Head of caudate nucleus (tissue), 42 donors: ENCODE results near the gene PHYH.

ENCODE experiments used
- DNase-seq, 42 donors: peaks; one replicate each; pipeline versions ENCODE4 v3.0.0 to v3.0.0-alpha.2; 2020 to 2021; ENCODE audit warnings: mixed read lengths in 7 of 42
- intact Hi-C: fragments of 100-400 bp; cut with DNase I; formaldehyde crosslinking; loops from one replicate; pipeline ENCODE4 v1.15.0; 2022

The PHYH gene

GRCh38 chr10:13328126-13328525, 28.3 kb upstream of the PHYH start:
- intact Hi-C loops: no loop called here
- DNase-seq: no peak

- no peak for DNase-seq
- intact Hi-C loops: no loop called here
Observed at GRCh38 chr10:13327534-13327933, 27.7 kb upstream of the PHYH start.

DNA sequence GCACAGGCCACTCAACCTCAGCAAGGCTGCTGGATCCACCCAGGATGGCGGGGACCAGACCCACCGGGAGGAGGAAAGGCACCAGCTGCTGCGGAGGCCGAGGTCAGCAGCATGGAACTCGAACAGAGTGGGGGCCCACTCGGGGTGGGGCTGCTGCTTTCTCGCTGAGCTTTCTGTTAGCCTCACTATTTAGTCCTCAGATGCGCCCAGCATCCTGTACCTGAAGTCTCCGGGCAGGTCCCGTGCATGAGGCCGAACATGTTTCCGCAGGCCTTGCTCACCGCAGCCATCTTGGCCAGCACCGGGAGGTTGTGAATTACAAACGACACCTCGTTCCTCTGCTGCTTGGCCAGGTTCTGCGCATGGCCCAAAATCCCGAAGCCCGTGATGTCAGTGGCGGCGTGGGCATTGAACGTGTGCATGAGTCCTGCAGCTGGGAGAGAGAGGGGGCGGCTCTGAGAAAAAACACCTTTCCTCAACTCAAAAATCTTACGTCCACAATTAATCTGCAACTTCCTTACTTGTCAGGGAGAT, 22.8 kb upstream of the PHYH start:
- intact Hi-C loops: no loop called here
- DNase-seq: no peak

- DNase-seq: no peak
Observed at GRCh38 chr10:13321576-13321975, 21.7 kb upstream of the PHYH start.

DNA sequence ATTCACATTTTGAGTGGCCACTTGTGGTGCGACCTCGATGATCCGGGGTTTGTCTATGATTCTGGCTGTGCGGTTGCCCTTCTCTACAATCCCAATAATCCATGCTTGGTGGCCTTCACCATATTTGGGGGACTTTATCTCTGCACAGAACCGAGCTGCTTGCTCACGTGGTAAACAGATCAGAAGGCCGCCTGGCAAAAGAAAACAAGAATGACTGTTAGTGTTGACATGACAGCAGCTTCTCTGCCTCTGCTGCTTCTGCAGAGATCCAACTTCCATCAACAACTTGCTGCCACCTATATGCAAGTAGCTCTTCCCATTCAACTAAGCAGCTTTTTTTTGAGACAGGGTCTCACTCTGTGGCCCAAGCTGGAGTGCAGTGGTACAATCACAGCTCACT, 19.3 kb upstream of the PHYH start:
- intact Hi-C loops: no loop called here
- DNase-seq: no peak

More at GRCh38 chr10:13321576-13321975, 21.7 kb upstream of the PHYH start:
- intact Hi-C loops: no loop called here

DNA sequence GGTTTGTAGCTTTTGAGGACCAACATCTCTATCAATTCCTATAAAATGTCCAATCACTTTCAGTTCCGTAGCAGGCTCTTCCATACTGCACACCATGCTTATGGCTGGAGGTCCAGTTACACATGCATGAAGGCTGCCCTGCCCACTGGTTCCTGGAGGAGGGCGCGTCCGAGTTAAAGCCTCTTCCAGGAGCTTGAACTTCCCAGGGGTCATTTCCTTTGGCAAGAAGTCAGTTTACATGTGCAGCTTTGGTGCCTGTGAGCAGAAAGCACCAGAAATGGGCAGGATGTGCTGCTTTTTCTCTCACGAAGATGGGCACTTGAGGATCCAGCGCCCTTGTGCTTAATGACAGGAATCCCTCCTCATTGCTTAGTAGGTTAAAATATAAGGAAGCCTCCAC, 17.6 kb upstream of the PHYH start:
- DNase-seq: no peak
- intact Hi-C loops: no loop called here

GRCh38 chr10:13316635-13317311, 16.9 kb upstream of the PHYH start:
- DNase-seq: no peak
- intact Hi-C loops: no loop called here

DNA sequence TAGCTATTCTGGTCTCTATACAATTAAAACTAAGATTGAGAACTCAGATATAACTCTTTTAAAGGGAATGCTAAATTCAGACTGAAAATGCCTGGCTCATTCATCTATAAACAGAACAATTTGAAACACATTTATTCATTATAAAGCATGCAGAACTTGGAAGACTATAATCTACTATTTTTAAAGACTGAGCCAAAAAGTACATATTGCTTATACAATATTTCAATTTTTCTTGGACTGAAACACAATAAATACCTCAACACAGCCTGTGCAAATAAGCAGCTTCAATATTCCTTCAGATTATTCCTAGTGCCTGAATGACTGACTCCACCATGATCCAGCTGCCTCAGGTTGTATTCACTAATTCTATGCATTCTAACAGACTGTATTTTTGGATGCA, 15.5 kb upstream of the PHYH start:
- intact Hi-C loops: no loop called here
- DNase-seq: no peak

- DNase-seq: no peak
- intact Hi-C loops: no loop called here
Observed at GRCh38 chr10:13311177-13311575, 11.3 kb upstream of the PHYH start.

GRCh38 chr10:13310518-13311176, 10.8 kb upstream of the PHYH start:
- DNase-seq: no peak
- intact Hi-C loops: no loop called here

DNA sequence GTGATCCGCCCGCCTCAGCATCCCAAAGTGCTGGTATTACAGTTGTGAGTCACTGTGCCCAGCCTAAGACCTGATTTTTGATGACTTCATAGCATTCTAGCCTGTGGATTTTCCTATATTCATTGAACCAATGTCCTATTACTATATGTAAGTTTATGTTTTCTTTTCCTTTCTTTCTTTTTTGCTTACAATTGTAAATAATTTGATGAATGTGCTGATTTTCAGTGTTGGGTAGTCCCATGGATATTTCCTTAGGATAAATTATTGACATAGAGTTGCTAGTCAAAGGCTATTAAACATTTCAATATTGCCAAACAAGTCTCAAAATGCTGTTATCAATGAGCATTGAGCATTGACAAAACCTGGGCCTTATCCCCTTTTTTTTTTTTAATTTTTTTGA, 9.9 kb upstream of the PHYH start:
- no peak for DNase-seq
- intact Hi-C loops: no loop called here

GRCh38 chr10:13308096-13308495, 8.2 kb upstream of the PHYH start:
- intact Hi-C loops: no loop called here
- no peak for DNase-seq

DNA sequence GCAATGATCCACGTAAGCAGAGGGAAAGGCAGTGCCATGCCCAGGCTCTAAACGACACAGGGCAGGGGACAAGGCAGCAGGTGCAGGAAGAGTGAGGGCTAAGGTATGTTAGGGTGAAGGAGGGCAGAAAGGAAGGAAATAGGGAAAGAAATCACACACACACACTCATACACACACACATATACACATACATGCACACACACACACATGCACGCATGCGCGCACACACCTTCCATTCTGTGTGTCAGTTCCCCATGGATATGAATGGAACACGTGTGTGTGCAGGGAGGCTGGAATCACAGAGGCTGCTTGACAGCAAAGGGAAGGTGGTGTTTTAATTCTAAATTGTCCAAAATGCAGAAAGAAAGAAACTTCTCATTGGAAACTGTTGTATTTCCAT, 6.2 kb upstream of the PHYH start:
- DNase-seq: no peak
- intact Hi-C loops: no loop called here

- DNase-seq: no peak
- intact Hi-C loops: loop anchor here (5.0 kb wide), 2 partner anchors 44 to 141 kb away; partner anchors contain the start of genes MCM10 and SEPHS1
Observed at GRCh38 chr10:13302821-13303555, 3.1 kb upstream of the PHYH start.

DNA sequence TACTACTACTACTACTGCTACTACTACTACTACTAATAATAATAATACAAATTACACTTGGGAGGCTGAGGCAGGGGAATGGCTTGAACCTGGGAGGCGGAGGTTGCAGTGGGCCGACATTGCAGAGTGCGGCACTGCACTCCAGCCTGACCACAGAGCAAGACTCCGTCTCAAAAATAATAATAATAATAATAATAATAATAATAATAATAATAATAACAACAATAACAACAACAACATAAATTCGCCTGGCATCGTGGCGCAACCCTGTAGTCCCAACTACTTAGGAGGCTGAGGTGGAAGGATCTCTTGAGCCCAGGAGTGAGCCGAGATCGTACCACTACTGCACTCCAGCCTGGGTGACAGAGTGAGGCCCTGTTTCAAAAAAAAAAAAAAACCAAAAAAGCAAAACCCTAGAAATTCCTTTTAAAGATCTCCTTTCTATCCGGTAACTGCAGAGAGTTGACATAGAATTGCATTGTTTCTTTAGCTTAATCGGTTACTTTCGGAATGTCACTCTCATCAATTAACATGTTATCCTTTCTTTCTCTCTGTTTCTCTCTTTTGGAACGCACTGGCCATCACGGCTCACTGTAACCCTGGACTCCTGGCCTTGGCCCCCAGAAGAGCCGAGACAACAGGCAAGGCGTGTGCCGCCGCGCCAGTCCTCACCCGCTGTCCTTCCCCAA, 972 bp downstream of the PHYH start:
- intact Hi-C loops: no loop called here
- no peak for DNase-seq

- intact Hi-C loops: no loop called here
- DNase-seq: peak in 1 of 42 donors; percentile 28
Observed at GRCh38 chr10:13296476-13296875, 3.4 kb downstream of the PHYH start.

DNA sequence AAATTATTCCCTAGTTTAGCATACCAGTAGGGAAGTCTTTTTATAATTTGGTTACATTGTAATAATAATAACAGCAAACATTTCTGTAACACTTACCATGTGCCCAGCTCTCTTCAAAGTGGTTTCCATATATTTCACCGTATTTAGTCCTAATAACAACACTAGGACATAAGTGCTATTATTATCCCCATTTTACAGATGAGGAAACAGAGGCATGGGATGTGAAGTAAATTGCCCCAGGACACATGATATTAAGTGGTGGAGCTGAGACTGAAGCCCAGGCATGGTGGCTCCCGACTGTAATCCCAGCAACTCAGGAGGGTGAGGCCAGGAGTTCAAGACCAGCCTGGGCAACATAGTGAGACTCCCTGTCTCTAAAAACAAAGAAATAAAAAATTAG, 5.1 kb downstream of the PHYH start:
- DNase-seq: no peak
- intact Hi-C loops: no loop called here

- intact Hi-C loops: no loop called here
- no peak for DNase-seq
Observed at GRCh38 chr10:13291821-13292773, 7.8 kb downstream of the PHYH start.

DNA sequence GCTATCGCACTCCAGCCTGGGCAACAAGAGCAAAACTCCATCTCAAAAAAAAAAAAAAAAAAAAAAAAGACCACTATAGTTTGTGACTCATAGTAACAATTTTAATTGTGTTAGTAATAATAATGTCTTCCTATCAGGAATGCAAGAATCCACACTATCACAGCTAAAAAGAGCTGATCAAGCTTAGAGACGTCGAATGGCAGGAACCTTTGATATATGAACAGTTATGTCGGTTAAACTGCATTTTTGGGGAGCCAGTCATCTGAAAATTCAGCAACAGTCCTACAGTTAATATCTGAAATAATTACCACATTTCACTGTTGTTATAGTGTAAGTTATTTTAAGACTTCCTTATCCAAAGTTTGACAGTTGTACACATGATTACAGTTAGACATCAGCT, 8.8 kb downstream of the PHYH start:
- intact Hi-C loops: no loop called here
- no peak for DNase-seq
